H1 (cell line): ENCODE measurements around the gene PLPPR3. TPM values are rescaled to one million over a fixed set of nuclear protein-coding genes. Genes with fewer than 3 reads are reported as not detected.

Experiments
- CTCF ChIA-PET: fragments of 300-600 bp; sonication (Branson Sonifier 250); formaldehyde crosslinking; loops from one replicate; lab custom pipeline; 2021; ENCODE audit not compliant: partially characterized antibody; lab: Charles Lee
- POLR2A ChIA-PET: fragments of 300-600 bp; sonication (Branson Sonifier 250); formaldehyde crosslinking; loops from one replicate; lab custom pipeline; 2021; ENCODE audit warnings: inconsistent platforms; ENCODE audit not compliant: partially characterized antibody; lab: Charles Lee
- DNase-seq, 2 experiments: peaks; one replicate each; pipeline versions ENCODE4 v3.0.0 to v3.0.0-alpha.2; 2010 to 2022; ENCODE audit warnings: low spot score in 2 of 2, low read depth in 1 of 2, mixed read lengths in 1 of 2
- FAIRE-seq: peaks from 2 replicates; lab custom pipeline; 2011; peaks lifted over from hg19 to GRCh38; lab: Jason Lieb, UNC
- H2AFZ ChIP-seq: 2 replicates; pipeline ENCODE4 v1.8.1; 2012; ENCODE audit warnings: low read length, inconsistent platforms
- H2AK5ac ChIP-seq: 2 replicates; pipeline ENCODE4 v1.6.1; 2013; ENCODE audit warnings: low read depth, low read length
- H2BK120ac ChIP-seq: replicated peaks from 2 replicates; pipeline ENCODE3; 2013; ENCODE audit warnings: low read depth, low read length, inconsistent platforms
- H2BK12ac ChIP-seq: 2 replicates; pipeline ENCODE4 v1.6.1; 2013; ENCODE audit warnings: low read depth, low read length
- H2BK15ac ChIP-seq: 2 replicates; pipeline ENCODE4 v1.6.1; 2013; ENCODE audit warnings: low read length
- H2BK20ac ChIP-seq: 2 replicates; pipeline ENCODE4 v1.6.1; 2013; ENCODE audit warnings: low read length
- H2BK5ac ChIP-seq: 2 replicates; pipeline ENCODE4 v1.6.1; 2013; ENCODE audit warnings: low read depth, low read length
- H3K14ac ChIP-seq: 2 replicates; pipeline ENCODE4 v1.6.1; 2013; ENCODE audit warnings: inconsistent platforms; ENCODE audit not compliant: insufficient read length
- H3K18ac ChIP-seq: 2 replicates; pipeline ENCODE4 v1.6.1; 2013; ENCODE audit warnings: low read length; ENCODE audit errors: extremely low read depth
- H3K23ac ChIP-seq: 2 replicates; pipeline ENCODE4 v1.6.1; 2013; ENCODE audit warnings: inconsistent platforms; ENCODE audit not compliant: insufficient read length
- H3K23me2 ChIP-seq: 2 replicates; pipeline ENCODE4 v1.6.1; 2013; ENCODE audit warnings: low read depth, low read length
- H3K27ac ChIP-seq: 2 replicates; pipeline ENCODE4 v1.6.1; 2011; ENCODE audit warnings: low read depth, low read length, inconsistent platforms
- H3K27me3 ChIP-seq, 4 experiments: replicated peaks in 1 of 4; 1 replicate in 1 of 4; 2 replicates in 3 of 4; pipeline versions ENCODE4 v1.6.1 to v1.8.1; 2011 to 2013; ENCODE audit warnings: low read length in 3 of 4, mild to moderate bottlenecking in 3 of 4, inconsistent platforms in 2 of 4, mixed read lengths in 2 of 4, moderate library complexity in 1 of 4; ENCODE audit not compliant: control insufficient read depth in 3 of 4, insufficient read depth in 3 of 4; ENCODE audit errors: extremely low read depth in 1 of 4
- H3K36me3 ChIP-seq, 4 experiments: 2 replicates each; pipeline versions ENCODE4 v1.6.1 to v1.8.1; 2011 to 2013; ENCODE audit warnings: mild to moderate bottlenecking in 4 of 4, low read length in 3 of 4, moderate library complexity in 2 of 4, control low read depth in 1 of 4, inconsistent platforms in 1 of 4; ENCODE audit not compliant: insufficient read depth in 4 of 4, control insufficient read depth in 2 of 4
- H3K4ac ChIP-seq: replicated peaks from 2 replicates; pipeline ENCODE3; 2013; ENCODE audit warnings: low read length, low read depth, mixed read lengths, inconsistent platforms; ENCODE audit not compliant: insufficient read length
- H3K4me1 ChIP-seq, 4 experiments: replicated peaks in 1 of 4; 1 replicate in 1 of 4; 2 replicates in 3 of 4; pipeline versions ENCODE4 v1.6.1 to v1.8.1; 2011 to 2013; ENCODE audit warnings: low read length in 3 of 4, inconsistent platforms in 2 of 4, mixed read lengths in 1 of 4; ENCODE audit not compliant: insufficient read depth in 4 of 4, control insufficient read depth in 3 of 4
- H3K4me2 ChIP-seq, 2 experiments: 2 replicates each; pipeline versions ENCODE4 v1.6.1 to v1.8.1; 2011 to 2013; ENCODE audit warnings: low read depth in 2 of 2, low read length in 2 of 2, control low read depth in 1 of 2, inconsistent platforms in 1 of 2, mild to moderate bottlenecking in 1 of 2; ENCODE audit not compliant: insufficient read depth in 1 of 2
- H3K4me3 ChIP-seq, 4 experiments: fragments of 200-600, 300-600 bp in 1 of 4; sonication (generic), shearing (Covaris generic), sonication (Bioruptor Twin) in 1 of 4; 2 replicates each; pipeline versions ENCODE4 v1.5.1 to v1.8.1; 2011 to 2016; ENCODE audit warnings: low read length in 4 of 4, low read depth in 3 of 4, control low read depth in 2 of 4, inconsistent platforms in 2 of 4, mild to moderate bottlenecking in 2 of 4, mixed read lengths in 1 of 4, moderate library complexity in 1 of 4; ENCODE audit not compliant: insufficient read depth in 2 of 4; ENCODE audit errors: extremely low read depth in 1 of 4
- H3K56ac ChIP-seq: replicated peaks from 2 replicates; pipeline ENCODE3; 2013; ENCODE audit warnings: low read depth, mild to moderate bottlenecking, mixed read lengths, low read length, inconsistent platforms; ENCODE audit not compliant: insufficient read length
- H3K79me1 ChIP-seq: 2 replicates; pipeline ENCODE4 v1.6.1; 2013; ENCODE audit warnings: low read depth, low read length, control low read depth
- H3K79me2 ChIP-seq, 2 experiments: 2 replicates each; pipeline versions ENCODE4 v1.6.1 to v1.8.1; 2012 to 2013; ENCODE audit warnings: low read length in 2 of 2, mild to moderate bottlenecking in 2 of 2, inconsistent platforms in 1 of 2; ENCODE audit not compliant: insufficient read depth in 2 of 2, control insufficient read depth in 1 of 2
- H3K9ac ChIP-seq, 4 experiments: replicated peaks in 1 of 4; 1 replicate in 1 of 4; 2 replicates in 3 of 4; pipeline versions ENCODE4 v1.6.1 to v1.8.1; 2011 to 2013; ENCODE audit warnings: low read depth in 3 of 4, low read length in 3 of 4, control low read depth in 2 of 4, mild to moderate bottlenecking in 2 of 4, moderate library complexity in 2 of 4, inconsistent platforms in 1 of 4; ENCODE audit errors: extremely low read depth in 1 of 4
- H3K9me3 ChIP-seq, 2 experiments: 2 replicates each; pipeline versions ENCODE4 v1.6.1 to v1.8.1; 2012 to 2013; ENCODE audit warnings: mild to moderate bottlenecking in 2 of 2, moderate library complexity in 2 of 2, control low read depth in 1 of 2, inconsistent platforms in 1 of 2, low read depth in 1 of 2, low read length in 1 of 2, mixed read lengths in 1 of 2; ENCODE audit not compliant: insufficient read depth in 2 of 2
- H4K20me1 ChIP-seq, 2 experiments: replicated peaks in 1 of 2; 2 replicates each; pipeline versions ENCODE3 to v1.8.1; 2011 to 2013; ENCODE audit warnings: inconsistent platforms in 2 of 2, low read length in 2 of 2, mild to moderate bottlenecking in 1 of 2; ENCODE audit not compliant: insufficient read depth in 2 of 2, control insufficient read depth in 1 of 2
- H4K5ac ChIP-seq: 2 replicates; pipeline ENCODE4 v1.6.1; 2013; ENCODE audit warnings: low read length, low read depth, mixed read lengths, inconsistent platforms; ENCODE audit not compliant: insufficient read length
- H4K8ac ChIP-seq: 2 replicates; pipeline ENCODE4 v1.8.0; 2013; ENCODE audit warnings: mild to moderate bottlenecking, moderate library complexity, low read length, inconsistent platforms; ENCODE audit not compliant: insufficient read depth; ENCODE audit errors: extremely low read depth
- H4K91ac ChIP-seq: replicated peaks from 2 replicates; pipeline ENCODE3; 2013; ENCODE audit warnings: low read length, mixed read lengths, inconsistent platforms; ENCODE audit not compliant: insufficient read length
- POLR2A ChIP-seq, 2 experiments: IDR thresholded peaks; 1 replicate in 1 of 2; 2 replicates in 1 of 2; pipeline ENCODE4 v1.6.1; 2011; ENCODE audit warnings: low read depth in 2 of 2, low read length in 2 of 2, mild to moderate bottlenecking in 2 of 2; ENCODE audit errors: control extremely low read depth in 1 of 2
- POLR2AphosphoS5 ChIP-seq: IDR thresholded peaks from 2 replicates; pipeline ENCODE4 v1.6.1; 2011; ENCODE audit warnings: low read depth, low read length
- SIRT6 ChIP-seq: IDR thresholded peaks from one replicate; pipeline ENCODE4 v1.7.1; 2012; ENCODE audit warnings: low read length, inconsistent platforms
- WGBS, 2 experiments: shearing (Covaris generic) in 1 of 2; methylation state at CpG; one replicate each; pipeline versions ENCODE4 v1.1.6 to v1.1.7; 2013 to 2015; ENCODE audit warnings: low lambda C conversion rate in 2 of 2, mixed read lengths in 2 of 2, inconsistent platforms in 1 of 2, low coverage in 1 of 2, missing lambda C conversion rate in 1 of 2; ENCODE audit not compliant: insufficient replicate concordance in 2 of 2, insufficient coverage in 1 of 2, insufficient read length in 1 of 2; ENCODE audit errors: extremely low coverage in 1 of 2, missing lambda C conversion rate in 1 of 2; 5-methylcytosine and 5-hydroxymethylcytosine counted together
- polyA plus RNA-seq, 7 experiments: library from polyadenylated mRNA; depleted of rRNA in 3 of 7; stranded (reverse) in 5 of 7; unstranded in 2 of 7; fragments of >200 nt in 5 of 7; fragments of 200-250 nt in 2 of 7; gene quantifications; 1 replicate in 5 of 7; 2 replicates in 1 of 7; 4 replicates in 1 of 7; pipeline versions ENCODE4 v1.2.1 to v1.2.3, GENCODE V29; 2011 to 2013; ENCODE audit warnings: missing spikeins in 2 of 7, mixed read lengths in 2 of 7
- total RNA-seq: library from RNA; stranded (reverse); fragmentation: NEBNext Ultra II Directional; extraction: Animal tissue kit (Norgen Biotek cat#: 25700); gene quantifications from 2 replicates; pipeline ENCODE4 v1.2.1, GENCODE V29; 2021

The PLPPR3 gene
- total and polyA plus RNA-seq, 2 of the 8 experiments (the other 6 are each of a cell fraction or from before 2014, with no cell fraction given) = 71.7 to 76.4 TPM

- DNase-seq = no peak
- CTCF ChIA-PET = interaction anchor here (0.5 kb wide), 1 partner anchor 44 kb away, joined by 3 read pairs; no protein-coding TSS in a partner anchor
- POLR2A ChIA-PET = interaction anchor here (0.6 to 16.9 kb wide), 21 partner anchors 9 to 582 kb away, joined by 3 to 277 read pairs (median 5); partner anchors contain the start of genes AZU1, CFD, PLPPR3 and PTBP1
Observed at GRCh38 chr19:812049-812746, 9.6 kb downstream of the PLPPR3 start.

More at GRCh38 chr19:812049-812746, 9.6 kb downstream of the PLPPR3 start:
- Histone ChIP-seq H2BK12ac (no peak overlapping the region), H3K14ac (no peak overlapping the region), H4K8ac (no peak overlapping the region), H4K91ac (no peak overlapping the region), H3K56ac (no peak overlapping the region), H2AK5ac (no peak overlapping the region), H3K27ac (no peak overlapping the region), H3K4me1 (no peaks in the 10 kb centered on the region; a peak in 1 of 7 replicates), H3K36me3 (peaks cover 30 to 80% (median 47%) of the 10 kb centered on the region in 4 experiments), H4K20me1 (peaks cover 11 to 33% of the 10 kb centered on the region in 2 experiments), H3K79me1 (no peaks in the 10 kb centered on the region; the same call in 1 of the 2 replicates), H4K5ac (no peak overlapping the region), H3K79me2 (peaks cover 0 to 11% of the 10 kb centered on the region in 2 experiments; a peak in 2 of 4 replicates), H3K4me3 (no peak overlapping the region), H2BK20ac (no peak overlapping the region), H2BK120ac (no peak overlapping the region), H3K4me2 (no peak overlapping the region), H2BK15ac (no peak overlapping the region), H3K27me3 (no peaks in the 10 kb centered on the region), H3K23me2 (peaks cover 12% of the 10 kb centered on the region; the same call in 1 of the 2 replicates), H3K18ac (no peak overlapping the region), H2BK5ac (no peak overlapping the region), H3K23ac (no peak overlapping the region), H3K4ac (no peak overlapping the region), H3K9ac (no peak overlapping the region), H2AFZ (no peak overlapping the region), H3K9me3 (no peaks in the 10 kb centered on the region)
- TF ChIP-seq POLR2A (IDR thresholded peaks at IDR 0.05; ENCODE audit: control extremely low read depth in 1 of 2, low read depth in 2 of 2, low read length in 2 of 2) (peak; percentile 72), POLR2AphosphoS5 (peak; percentile 86), SIRT6 (no peak)
- no peak for FAIRE-seq
- WGBS, 2 experiments = 90% methylated on average over 21 of the region's 80 CpGs; no CpG with 5 or more reads in 1 of the 2 experiments
